K562 (cell line): ENCODE results near the gene EXOSC9. TPM values are rescaled to one million over a fixed set of nuclear protein-coding genes. Genes with fewer than 3 reads are reported as not detected.

ENCODE experiments used
- COPS2 ChIP-seq: fragments of 450-650 bp; conservative IDR thresholded peaks from 2 replicates; pipeline ENCODE4 v1.6.1; 2016; ENCODE audit warnings: mild to moderate bottlenecking, moderate library complexity
- E2F5 ChIP-seq: sonication (generic); formaldehyde crosslinking; IDR thresholded peaks from 2 replicates; pipeline ENCODE4 v1.8.0; 2022; ENCODE audit warnings: mild to moderate bottlenecking, missing genetic modification reagents
- ELF1 ChIP-seq: fragments of 200-800 bp; sonication (Bioruptor generic); IDR thresholded peaks from 2 replicates; pipeline ENCODE4 v1.6.1; 2016; ENCODE audit warnings: missing genetic modification characterization, missing compliant biosample characterization
- MXI1 ChIP-seq: IDR thresholded peaks from 2 replicates; pipeline ENCODE4 v1.6.1; 2011; ENCODE audit warnings: low read depth, mild to moderate bottlenecking, improper control_type of control experiment, low read length
- RBM14 ChIP-seq: fragments of 200-400 bp; formaldehyde crosslinking; IDR thresholded peaks from 2 replicates; pipeline ENCODE4 v1.6.1; 2018; ENCODE audit warnings: low read depth, mild to moderate bottlenecking, low read length, moderate library complexity, borderline replicate concordance; ENCODE audit not compliant: insufficient read depth
- RBM17 ChIP-seq: fragments of 200-400 bp; formaldehyde crosslinking; IDR thresholded peaks from 2 replicates; pipeline ENCODE4 v1.6.1; 2017; ENCODE audit warnings: low read depth, mild to moderate bottlenecking, low read length, borderline replicate concordance
- RFX5 ChIP-seq: IDR thresholded peaks from 2 replicates; pipeline ENCODE4 v1.6.1; 2011; ENCODE audit warnings: low read depth, mild to moderate bottlenecking, improper control_type of control experiment, low read length
- RNF219 ChIP-seq: fragments of 250-450 bp; sonication (Bioruptor Pico); IDR thresholded peaks from 2 replicates; pipeline ENCODE4 v1.5.0; 2022; ENCODE audit warnings: mild to moderate bottlenecking
- SREBF2 ChIP-seq: sonication (generic); formaldehyde crosslinking; IDR thresholded peaks from 2 replicates; pipeline ENCODE4 v1.4.0; 2020; ENCODE audit warnings: mild to moderate bottlenecking, missing genetic modification reagents
- ZBTB1 ChIP-seq: sonication (generic); formaldehyde crosslinking; IDR thresholded peaks from 2 replicates; pipeline ENCODE4 v1.8.1; 2023; ENCODE audit warnings: missing genetic modification reagents, low read depth, mild to moderate bottlenecking, borderline replicate concordance
- ZBTB26 ChIP-seq: fragments of 450-650 bp; formaldehyde crosslinking; IDR thresholded peaks from 2 replicates; pipeline ENCODE4 v1.4.0; 2022; ENCODE audit warnings: missing genetic modification characterization
- ZBTB5 ChIP-seq: fragments of 450-650 bp; IDR thresholded peaks from 2 replicates; pipeline ENCODE4 v1.6.1; 2017; ENCODE audit warnings: antibody characterized with exemption
- ZNF184 ChIP-seq: sonication (generic); formaldehyde crosslinking; IDR thresholded peaks from 2 replicates; pipeline ENCODE4 v1.5.0; 2020; ENCODE audit warnings: missing genetic modification reagents
- ZNF518B ChIP-seq: fragments of 250-450 bp; sonication (Bioruptor Pico); IDR thresholded peaks from 2 replicates; pipeline ENCODE4 v1.5.0; 2021; ENCODE audit warnings: mild to moderate bottlenecking, moderate library complexity
- ZNF696 ChIP-seq: fragments of 250-450 bp; sonication (Bioruptor Pico); conservative IDR thresholded peaks from 2 replicates; pipeline ENCODE4 v1.4.0; 2020; ENCODE audit warnings: mild to moderate bottlenecking, moderate library complexity
- polyA plus RNA-seq, 8 experiments: library from polyadenylated mRNA; depleted of rRNA in 4 of 8; stranded (reverse) in 5 of 8; unstranded in 3 of 8; fragments of >200 nt; fragmentation: Nextera tagmentation in 2 of 8; fragmentation: Illumina TruSeq in 1 of 8; extraction: Ambion mirVana in 2 of 8; extraction: Trizol in 1 of 8; gene quantifications; 2 replicates each; pipeline versions ENCODE4 v1.2.1 to v1.2.3, GENCODE V29; 2011 to 2014; ENCODE audit warnings: inconsistent platforms in 1 of 8, missing spikeins in 1 of 8
- total RNA-seq, 7 experiments: library from RNA; depleted of rRNA in 6 of 7; stranded (reverse); fragments of >200 nt in 6 of 7; fragmentation: Illumina TruSeq in 2 of 7; extraction: Trizol in 2 of 7; gene quantifications; 2 replicates each; pipeline versions ENCODE4 v1.2.1 to v1.2.3, GENCODE V29; 2011 to 2021; ENCODE audit warnings: low replicate concordance in 1 of 7

EXOSC9 gene
- total and polyA plus RNA-seq, 9 of the 15 experiments (the other 6 are each of a cell fraction or from before 2014, with no cell fraction given): 64.7 to 166 (median 115) TPM

GRCh38 chr4:121800961-121801714 lies at the start of gene EXOSC9 (continued):
- no peak for TF ChIP-seq RNF219 (CRISPR knock-in tag)
- TF ChIP-seq RBM17: no peak
- TF ChIP-seq ZNF696 (CRISPR knock-in tag): no peak
- no peak for TF ChIP-seq COPS2
- no peak for TF ChIP-seq SREBF2 (CRISPR knock-in tag)
- TF ChIP-seq ZBTB5: no peak
- TF ChIP-seq ZNF518B (CRISPR knock-in tag): no peak
- no peak for TF ChIP-seq ZBTB1
- TF ChIP-seq ZBTB26 (CRISPR knock-in tag): no peak
- peak; percentile 67 for TF ChIP-seq MXI1
- TF ChIP-seq ELF1 (tag): peak; percentile 77; the same call in 1 of the 2 replicates
- TF ChIP-seq RBM14: no peak
- 0 out of 2 replicates have a peak, but pooled peaks have one; percentile 27 for TF ChIP-seq RFX5
- no peak for TF ChIP-seq ZNF184 (CRISPR knock-in tag)
- no peak for TF ChIP-seq E2F5 (CRISPR knock-in tag)
